OCI-LY7 (cell line): ENCODE data around the gene TBX15.

ENCODE experiments used
- EZH2phosphoT487 ChIP-seq: fragments of 200-600 bp; sonication (generic); IDR thresholded peaks from 2 replicates; pipeline ENCODE4 v1.6.1; 2018; ENCODE audit warnings: low read depth, borderline replicate concordance, mild to moderate bottlenecking, mixed run types, antibody characterized with exemption, low read length, moderate library complexity, mixed read lengths
- TF ChIP-seq, protein P1 (sequence below): fragments of 200-600 bp; sonication (generic); conservative IDR thresholded peaks from 2 replicates; pipeline ENCODE4 v1.5.1; 2014; ENCODE audit warnings: mild to moderate bottlenecking, antibody characterized with exemption, low read length, moderate library complexity, mixed read lengths

DNA sequence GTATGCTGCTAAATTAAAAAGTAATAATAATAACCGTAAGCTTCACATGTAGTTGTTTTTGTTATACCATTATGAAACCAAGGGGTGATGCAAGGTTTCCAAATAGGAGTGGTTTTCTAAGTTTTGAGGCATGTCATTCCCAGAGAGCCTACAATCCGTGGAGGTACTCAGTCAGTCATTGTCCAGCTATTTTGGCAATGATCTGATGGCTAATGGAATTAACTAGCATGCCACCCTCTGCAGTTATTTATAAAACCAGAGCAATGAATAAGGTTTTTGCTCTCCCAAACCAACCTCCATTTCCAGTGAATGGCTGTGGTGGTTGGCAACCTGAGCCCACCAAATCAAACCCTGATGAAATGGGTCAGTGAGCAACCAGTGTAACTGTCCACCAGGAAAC lies 106.4 kb downstream of the TBX15 start:
- TF ChIP-seq, protein P1, sequence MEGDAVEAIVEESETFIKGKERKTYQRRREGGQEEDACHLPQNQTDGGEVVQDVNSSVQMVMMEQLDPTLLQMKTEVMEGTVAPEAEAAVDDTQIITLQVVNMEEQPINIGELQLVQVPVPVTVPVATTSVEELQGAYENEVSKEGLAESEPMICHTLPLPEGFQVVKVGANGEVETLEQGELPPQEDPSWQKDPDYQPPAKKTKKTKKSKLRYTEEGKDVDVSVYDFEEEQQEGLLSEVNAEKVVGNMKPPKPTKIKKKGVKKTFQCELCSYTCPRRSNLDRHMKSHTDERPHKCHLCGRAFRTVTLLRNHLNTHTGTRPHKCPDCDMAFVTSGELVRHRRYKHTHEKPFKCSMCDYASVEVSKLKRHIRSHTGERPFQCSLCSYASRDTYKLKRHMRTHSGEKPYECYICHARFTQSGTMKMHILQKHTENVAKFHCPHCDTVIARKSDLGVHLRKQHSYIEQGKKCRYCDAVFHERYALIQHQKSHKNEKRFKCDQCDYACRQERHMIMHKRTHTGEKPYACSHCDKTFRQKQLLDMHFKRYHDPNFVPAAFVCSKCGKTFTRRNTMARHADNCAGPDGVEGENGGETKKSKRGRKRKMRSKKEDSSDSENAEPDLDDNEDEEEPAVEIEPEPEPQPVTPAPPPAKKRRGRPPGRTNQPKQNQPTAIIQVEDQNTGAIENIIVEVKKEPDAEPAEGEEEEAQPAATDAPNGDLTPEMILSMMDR: no peak
- no peak for TF ChIP-seq EZH2phosphoT487
